ENCODE data around the gene ZNF618. TPM values are rescaled to one million over a fixed set of nuclear protein-coding genes. Genes with fewer than 3 reads are reported as not detected.

The ZNF618 gene
- total and polyA plus RNA-seq, 2 experiments from 2014 or later, result 2.3 to 5.1 TPM

DNA sequence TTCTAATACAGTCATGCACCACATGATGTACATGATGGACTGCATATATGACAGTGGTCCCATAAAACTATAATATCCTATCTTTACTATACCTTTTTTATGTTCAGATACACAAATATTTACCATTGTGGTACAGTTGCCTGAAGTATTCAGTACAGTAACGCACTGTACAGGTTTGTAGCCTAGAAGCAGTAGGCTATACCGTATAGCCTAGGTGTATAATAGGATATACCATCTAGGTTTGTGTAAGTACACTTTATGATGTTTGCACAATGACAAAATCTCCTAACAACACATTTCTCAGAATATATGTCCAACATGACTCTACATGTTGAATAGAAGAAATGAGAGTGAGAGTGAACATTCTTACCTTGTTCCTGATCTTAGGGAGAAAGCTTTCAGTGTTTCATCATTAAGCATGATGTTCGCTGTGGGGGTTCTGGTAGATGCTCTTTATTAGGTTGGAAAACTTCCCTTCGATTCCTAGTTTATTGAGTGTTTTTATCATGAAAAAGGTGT, 170.2 kb downstream of the ZNF618 start:
- no peaks in the 10 kb centered on the region for H3K4me1 ChIP-seq (ENCODE audit: insufficient read depth)
- no peak for DNase-seq
- WGBS, 2 experiments (ENCODE audit: low coverage in 1 of 2, low lambda C conversion rate in 2 of 2, missing lambda C conversion rate in 2 of 2), result 98 to 99% methylated on average over 4 of the region's 4 CpGs
- no peaks in the 10 kb centered on the region for H3K79me2 ChIP-seq (ENCODE audit: insufficient read depth)
- H4K20me1 ChIP-seq (ENCODE audit: insufficient read depth), result no peaks in the 10 kb centered on the region
- in situ Hi-C loops (cut with MboI), result no loop called here
- H3K4me2 ChIP-seq (ENCODE audit: unreplicated experiment), result no peak overlapping the region
- no peak overlapping the region for H3K27ac ChIP-seq
- H3K9me2 ChIP-seq (ENCODE audit: insufficient read depth), result no peaks in the 10 kb centered on the region
- no peaks in the 10 kb centered on the region for H3K36me3 ChIP-seq (ENCODE audit: low read depth)
- H3K9ac ChIP-seq, result no peak overlapping the region
- H3F3A ChIP-seq (ENCODE audit: insufficient read depth), result no peaks in the 10 kb centered on the region
- H2AFZ ChIP-seq, result no peak overlapping the region
- H3K27me3 ChIP-seq (replicated peaks; ENCODE audit: insufficient read depth), result no peaks in the 10 kb centered on the region
- TF ChIP-seq EZH2 (IDR thresholded peaks at IDR 0.05; ENCODE audit: insufficient read depth, poor library complexity, severe bottlenecking) (no peak), EZH2phosphoT487 (IDR thresholded peaks at IDR 0.05; ENCODE audit: insufficient read depth, low read depth) (no peak)
- no peak overlapping the region for H3K4me3 ChIP-seq
- H3K9me3 ChIP-seq (ENCODE audit: low read depth), result no peaks in the 10 kb centered on the region

DNA sequence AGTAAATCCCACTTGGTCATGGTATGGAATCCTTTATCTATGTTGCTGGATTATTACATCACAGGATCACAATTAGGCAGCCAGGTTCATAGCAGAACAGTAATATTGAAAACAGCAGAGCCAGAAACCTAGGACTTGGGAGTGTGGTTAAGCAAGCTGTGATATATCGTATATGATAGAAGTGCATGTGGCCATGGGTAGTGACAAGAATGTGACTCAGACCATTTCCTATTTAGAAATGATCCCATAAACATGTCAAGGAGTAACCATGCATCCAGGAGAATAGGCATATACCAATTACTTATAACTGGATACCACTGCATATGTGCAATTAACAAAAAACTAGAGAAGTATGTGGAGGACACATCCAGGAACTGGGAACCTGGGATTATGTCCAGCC, 170.8 kb downstream of the ZNF618 start:
- H3K79me2 ChIP-seq (ENCODE audit: insufficient read depth), result no peaks in the 10 kb centered on the region
- no peaks in the 10 kb centered on the region for H3K9me3 ChIP-seq (ENCODE audit: low read depth)
- H3K36me3 ChIP-seq (ENCODE audit: low read depth), result no peaks in the 10 kb centered on the region
- 68 to 70% methylated on average over 1 of the region's 1 CpG for WGBS, 2 experiments (ENCODE audit: low coverage in 1 of 2, low lambda C conversion rate in 2 of 2, missing lambda C conversion rate in 2 of 2)
- H3K4me3 ChIP-seq, result no peak overlapping the region
- no peak overlapping the region for H2AFZ ChIP-seq
- H3K4me1 ChIP-seq (ENCODE audit: insufficient read depth), result no peaks in the 10 kb centered on the region
- H3F3A ChIP-seq (ENCODE audit: insufficient read depth), result no peaks in the 10 kb centered on the region
- no peak overlapping the region for H3K9ac ChIP-seq
- in situ Hi-C loops (cut with MboI), result no loop called here
- H3K4me2 ChIP-seq (ENCODE audit: unreplicated experiment), result no peak overlapping the region
- H3K27me3 ChIP-seq (replicated peaks; ENCODE audit: insufficient read depth), result no peaks in the 10 kb centered on the region
- H4K20me1 ChIP-seq (ENCODE audit: insufficient read depth), result no peaks in the 10 kb centered on the region
- H3K27ac ChIP-seq, result no peak overlapping the region
- TF ChIP-seq EZH2 (IDR thresholded peaks at IDR 0.05; ENCODE audit: insufficient read depth, poor library complexity, severe bottlenecking), result no peak
- TF ChIP-seq EZH2phosphoT487 (IDR thresholded peaks at IDR 0.05; ENCODE audit: insufficient read depth, low read depth), result no peak
- H3K9me2 ChIP-seq (ENCODE audit: insufficient read depth), result no peaks in the 10 kb centered on the region
- peak; percentile 23 for DNase-seq

DNA sequence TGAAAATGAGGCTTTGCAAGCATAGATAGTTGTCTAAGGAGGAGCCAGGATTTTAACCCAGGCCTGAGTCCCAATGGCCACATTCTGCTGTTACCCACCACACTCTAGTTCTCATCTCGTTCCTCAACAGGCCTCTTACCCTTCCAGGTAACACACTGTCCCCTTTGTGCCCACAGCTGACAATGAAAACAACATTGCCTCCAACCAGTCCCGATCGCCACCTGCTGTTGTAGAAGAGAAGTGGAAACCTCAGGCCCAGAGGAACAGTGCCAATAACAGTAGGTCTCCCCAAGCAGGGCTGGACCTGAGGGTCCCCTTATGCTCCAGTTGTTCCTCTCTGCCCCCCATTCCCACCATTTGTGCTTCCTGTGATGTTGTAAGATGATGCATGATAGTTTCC, 171.6 kb downstream of the ZNF618 start:
- Histone ChIP-seq H3K4me1 (ENCODE audit: insufficient read depth) (no peaks in the 10 kb centered on the region), H3K79me2 (ENCODE audit: insufficient read depth) (no peaks in the 10 kb centered on the region), H3K9ac (no peak overlapping the region), H4K20me1 (ENCODE audit: insufficient read depth) (no peaks in the 10 kb centered on the region), H3K4me2 (ENCODE audit: unreplicated experiment) (no peak overlapping the region), H3K9me2 (ENCODE audit: insufficient read depth) (no peaks in the 10 kb centered on the region), H3K9me3 (ENCODE audit: low read depth) (no peaks in the 10 kb centered on the region), H3K36me3 (ENCODE audit: low read depth) (no peaks in the 10 kb centered on the region), H3K27ac (no peak overlapping the region), H2AFZ (no peak overlapping the region), H3F3A (ENCODE audit: insufficient read depth) (no peaks in the 10 kb centered on the region), H3K27me3 (replicated peaks; ENCODE audit: insufficient read depth) (no peaks in the 10 kb centered on the region), H3K4me3 (no peak overlapping the region)
- no peak for TF ChIP-seq EZH2 (IDR thresholded peaks at IDR 0.05; ENCODE audit: insufficient read depth, poor library complexity, severe bottlenecking)
- TF ChIP-seq EZH2phosphoT487 (IDR thresholded peaks at IDR 0.05; ENCODE audit: insufficient read depth, low read depth), result no peak
- 89% methylated on average over 3 of the region's 3 CpGs for WGBS, 2 experiments (ENCODE audit: low coverage in 1 of 2, low lambda C conversion rate in 2 of 2, missing lambda C conversion rate in 2 of 2)
- peak; percentile 30 for DNase-seq
- in situ Hi-C loops (cut with MboI), result no loop called here

DNA sequence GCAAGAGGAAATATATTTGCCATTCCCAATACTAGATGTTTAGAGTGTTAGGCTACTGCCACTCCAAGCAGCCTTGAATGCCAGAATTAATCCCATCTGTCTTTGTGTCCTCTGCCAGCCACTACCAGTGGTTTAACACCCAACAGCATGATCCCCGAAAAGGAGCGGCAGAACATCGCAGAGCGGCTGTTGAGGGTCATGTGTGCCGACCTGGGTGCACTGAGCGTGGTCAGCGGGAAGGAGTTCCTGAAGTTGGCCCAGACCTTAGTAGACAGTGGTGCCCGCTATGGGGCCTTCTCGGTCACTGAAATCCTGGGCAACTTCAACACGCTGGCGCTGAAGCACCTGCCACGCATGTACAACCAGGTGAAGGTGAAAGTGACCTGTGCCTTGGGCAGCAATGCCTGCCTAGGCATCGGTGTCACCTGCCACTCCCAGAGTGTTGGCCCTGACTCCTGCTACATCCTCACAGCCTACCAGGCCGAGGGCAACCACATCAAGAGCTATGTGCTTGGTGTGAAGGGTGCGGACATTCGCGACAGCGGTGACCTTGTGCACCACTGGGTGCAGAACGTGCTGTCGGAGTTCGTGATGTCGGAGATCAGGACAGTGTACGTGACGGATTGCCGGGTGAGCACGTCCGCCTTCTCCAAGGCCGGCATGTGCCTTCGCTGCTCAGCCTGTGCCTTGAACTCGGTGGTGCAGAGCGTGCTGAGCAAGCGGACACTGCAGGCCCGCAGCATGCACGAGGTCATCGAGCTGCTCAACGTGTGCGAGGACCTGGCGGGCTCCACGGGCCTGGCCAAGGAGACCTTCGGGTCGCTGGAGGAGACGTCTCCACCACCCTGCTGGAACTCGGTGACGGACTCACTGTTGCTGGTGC, 172.7 kb downstream of the ZNF618 start:
- Histone ChIP-seq H3K79me2 (ENCODE audit: insufficient read depth) (no peaks in the 10 kb centered on the region), H3K9me3 (ENCODE audit: low read depth) (no peaks in the 10 kb centered on the region), H3K9ac (no peak overlapping the region), H3K27ac (no peak overlapping the region), H3F3A (ENCODE audit: insufficient read depth) (no peaks in the 10 kb centered on the region), H3K4me2 (ENCODE audit: unreplicated experiment) (no peak overlapping the region), H2AFZ (no peak overlapping the region), H4K20me1 (ENCODE audit: insufficient read depth) (no peaks in the 10 kb centered on the region), H3K9me2 (ENCODE audit: insufficient read depth) (no peaks in the 10 kb centered on the region), H3K27me3 (replicated peaks; ENCODE audit: insufficient read depth) (no peaks in the 10 kb centered on the region), H3K36me3 (ENCODE audit: low read depth) (no peaks in the 10 kb centered on the region), H3K4me1 (ENCODE audit: insufficient read depth) (no peaks in the 10 kb centered on the region), H3K4me3 (no peak overlapping the region)
- DNase-seq, result no peak
- in situ Hi-C loops (cut with MboI), result no loop called here
- 96% methylated on average over 41 to 43 of the region's 44 CpGs for WGBS, 2 experiments (ENCODE audit: low coverage in 1 of 2, low lambda C conversion rate in 2 of 2, missing lambda C conversion rate in 2 of 2)
- TF ChIP-seq EZH2phosphoT487 (IDR thresholded peaks at IDR 0.05; ENCODE audit: insufficient read depth, low read depth) (no peak), EZH2 (IDR thresholded peaks at IDR 0.05; ENCODE audit: insufficient read depth, poor library complexity, severe bottlenecking) (no peak)
